Effector memory CD4-positive, alpha-beta T cell (primary cell): ENCODE data around the gene SYNGR4.
"Not testable (repeated sequence)": the region's sequence is repeated elsewhere in the genome, so short reads cannot be mapped to it uniquely, and the experiment has no call there.

Experiments
- DNase-seq, 3 donors: peaks; one replicate each; pipeline ENCODE4 v3.0.0-alpha.2; 2020
- H3K27ac ChIP-seq: 2 replicates; pipeline ENCODE4 v1.7.0; 2013; ENCODE audit warnings: mild to moderate bottlenecking, low read length, moderate library complexity; ENCODE audit not compliant: insufficient read depth, poor library complexity, severe bottlenecking
- H3K27me3 ChIP-seq: replicated peaks from 2 replicates; pipeline ENCODE4 v1.7.0; 2013; ENCODE audit warnings: mild to moderate bottlenecking, low read length; ENCODE audit not compliant: insufficient read depth, control insufficient read depth, poor library complexity, severe bottlenecking
- H3K36me3 ChIP-seq: 2 replicates; pipeline ENCODE4 v1.7.0; 2013; ENCODE audit warnings: mild to moderate bottlenecking, low read length, moderate library complexity; ENCODE audit not compliant: control insufficient read depth, insufficient read depth
- H3K4me1 ChIP-seq: 2 replicates; pipeline ENCODE4 v1.7.0; 2013; ENCODE audit warnings: low read length, mild to moderate bottlenecking; ENCODE audit not compliant: control insufficient read depth, insufficient read depth, poor library complexity, severe bottlenecking
- H3K4me3 ChIP-seq: 2 replicates; pipeline ENCODE4 v1.7.0; 2013; ENCODE audit warnings: low read length, low read depth, mild to moderate bottlenecking; ENCODE audit not compliant: insufficient read depth, poor library complexity, severe bottlenecking
- H3K9me3 ChIP-seq: 2 replicates; pipeline ENCODE4 v1.7.0; 2013; ENCODE audit warnings: mild to moderate bottlenecking, low read length, moderate library complexity; ENCODE audit not compliant: control insufficient read depth

SYNGR4 gene

DNA sequence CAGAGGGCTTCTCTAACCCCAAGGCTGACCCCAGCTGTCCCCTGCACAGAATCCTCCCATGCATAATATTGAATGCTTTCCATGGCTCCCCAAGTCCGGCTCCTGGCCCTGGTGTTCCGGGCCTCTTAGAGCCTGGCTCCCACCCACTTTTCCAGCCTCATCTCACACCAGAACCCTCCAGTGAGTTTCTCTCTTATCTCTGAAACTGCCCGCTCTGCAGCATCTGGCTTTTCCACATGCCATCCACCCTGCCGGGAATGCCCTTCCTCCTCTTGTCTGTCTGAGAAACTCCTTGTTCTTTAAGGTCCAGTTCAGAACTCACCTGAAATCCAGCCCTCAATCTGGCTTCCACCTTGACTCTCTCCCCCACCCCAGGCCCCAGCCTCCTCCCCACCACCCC is 6.8 kb downstream of the SYNGR4 start:
- Histone ChIP-seq H3K27ac (no peak overlapping the region), H3K27me3 (no peaks in the 10 kb centered on the region), H3K9me3 (no peaks in the 10 kb centered on the region), H3K4me3 (no peak overlapping the region), H3K36me3 (no peaks in the 10 kb centered on the region), H3K4me1 (no peaks in the 10 kb centered on the region)
- no peak for DNase-seq

DNA sequence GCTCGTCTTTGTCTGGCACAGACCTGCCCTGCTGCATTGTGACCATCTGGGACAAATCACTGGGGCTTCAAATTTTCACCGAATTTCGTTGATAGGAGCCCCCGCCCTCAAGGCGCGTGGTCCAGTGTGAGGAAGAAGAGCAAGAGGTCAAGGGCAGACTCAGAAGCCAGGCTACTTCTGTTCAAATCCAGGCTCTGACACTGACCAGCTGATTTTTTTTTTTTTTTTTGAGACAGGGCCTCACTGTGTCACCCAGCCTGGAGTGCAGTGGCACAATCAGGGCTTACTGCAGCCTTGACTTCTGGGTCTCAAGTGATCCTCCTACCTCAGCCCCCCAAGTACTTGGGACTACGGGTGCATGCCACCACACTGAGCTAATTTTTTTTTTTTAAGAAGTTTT is 7.2 kb downstream of the SYNGR4 start:
- H3K4me3 ChIP-seq, result no peak overlapping the region
- no peak overlapping the region for H3K27ac ChIP-seq
- no peaks in the 10 kb centered on the region for H3K9me3 ChIP-seq
- no peaks in the 10 kb centered on the region for H3K36me3 ChIP-seq
- H3K4me1 ChIP-seq, result no peaks in the 10 kb centered on the region
- no peak for DNase-seq
- no peaks in the 10 kb centered on the region for H3K27me3 ChIP-seq

DNA sequence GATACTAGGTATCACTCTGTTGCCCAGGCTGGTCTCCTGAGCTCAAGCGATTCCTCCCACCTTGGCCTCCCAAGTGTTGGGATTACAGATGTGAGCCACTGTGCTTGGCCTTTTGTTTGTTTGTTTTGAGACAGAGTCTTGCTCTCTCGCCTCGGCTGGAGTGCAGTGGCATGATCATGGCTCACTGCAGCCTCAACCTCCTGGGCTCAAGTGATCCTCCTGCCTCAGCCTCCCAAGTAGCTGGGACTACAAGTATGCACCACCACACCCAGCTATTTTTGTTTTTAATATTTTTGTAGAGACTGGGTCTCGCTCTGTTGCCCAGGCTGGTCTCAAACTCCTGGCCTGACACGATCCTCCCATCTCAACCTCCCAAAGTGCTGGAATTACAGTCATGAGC is 7.6 kb downstream of the SYNGR4 start:
- H3K36me3 ChIP-seq, H3K27me3 ChIP-seq, H3K9me3 ChIP-seq, H3K27ac ChIP-seq, DNase-seq, H3K4me1 ChIP-seq, H3K4me3 ChIP-seq: not testable (repeated sequence)

DNA sequence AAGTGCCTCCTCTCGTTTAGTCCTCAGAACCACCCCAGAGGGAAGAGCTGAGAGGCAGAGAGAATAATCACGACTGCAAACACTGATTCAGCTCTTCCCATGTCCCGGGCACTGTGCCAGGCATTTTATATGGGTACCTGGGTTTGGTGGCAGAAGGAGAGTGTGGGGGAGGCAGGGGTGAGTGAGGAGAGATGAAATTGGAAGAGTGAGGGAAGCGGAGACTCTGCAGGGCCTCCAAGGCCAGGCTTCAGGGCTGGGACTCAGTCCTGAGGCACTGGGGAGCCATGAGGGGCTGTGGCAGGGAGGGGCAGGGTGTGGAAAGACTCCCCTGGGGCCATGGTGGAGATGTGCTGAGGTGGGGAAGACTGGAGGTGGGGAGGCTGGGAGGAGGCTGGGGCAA is 8.7 kb downstream of the SYNGR4 start:
- H3K27ac ChIP-seq, result no peak overlapping the region
- no peak overlapping the region for H3K4me3 ChIP-seq
- H3K4me1 ChIP-seq, result no peaks in the 10 kb centered on the region
- no peaks in the 10 kb centered on the region for H3K27me3 ChIP-seq
- no peak for DNase-seq
- H3K36me3 ChIP-seq, result no peaks in the 10 kb centered on the region
- no peaks in the 10 kb centered on the region for H3K9me3 ChIP-seq

DNA sequence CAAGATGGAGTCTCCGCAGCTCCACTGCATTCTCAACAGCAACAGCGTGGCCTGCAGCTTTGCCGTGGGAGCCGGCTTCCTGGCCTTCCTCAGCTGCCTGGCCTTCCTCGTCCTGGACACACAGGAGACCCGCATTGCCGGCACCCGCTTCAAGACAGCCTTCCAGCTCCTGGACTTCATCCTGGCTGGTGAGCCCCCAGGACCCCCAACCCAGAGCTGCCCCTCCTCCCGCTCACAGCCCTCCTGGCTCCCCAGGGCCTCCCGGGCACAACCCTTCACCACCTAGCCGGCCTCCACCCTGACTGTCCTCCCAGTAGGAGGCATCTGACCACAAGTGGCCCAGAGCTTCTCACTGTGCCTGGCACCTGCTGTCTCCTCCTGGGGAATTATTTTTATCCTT is 9.4 kb downstream of the SYNGR4 start:
- Histone ChIP-seq H3K4me3 (no peak overlapping the region), H3K27ac (no peak overlapping the region), H3K4me1 (no peaks in the 10 kb centered on the region), H3K36me3 (no peaks in the 10 kb centered on the region), H3K9me3 (no peaks in the 10 kb centered on the region), H3K27me3 (no peaks in the 10 kb centered on the region)
- DNase-seq, result no peak

DNA sequence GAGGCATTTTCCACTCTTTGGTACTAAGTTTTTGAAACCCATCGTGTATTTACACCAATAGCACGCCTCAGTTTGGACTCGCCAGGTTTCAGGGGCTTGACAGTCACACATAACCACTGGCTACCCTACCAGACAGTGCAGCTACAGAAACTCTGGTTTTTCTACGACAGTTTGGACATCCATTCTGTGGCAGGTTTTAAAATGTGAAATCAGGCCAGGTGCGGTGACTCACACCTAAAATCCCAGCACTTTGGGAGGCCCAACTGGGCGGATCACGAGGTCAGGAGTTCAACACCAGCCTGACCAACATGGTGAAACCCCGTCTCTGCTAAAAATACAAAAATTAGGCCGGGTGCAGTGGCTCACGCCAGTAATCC is 14.0 kb downstream of the SYNGR4 start:
- H3K36me3 ChIP-seq, result peaks cover 11% of the 10 kb centered on the region
- H3K4me1 ChIP-seq, result no peaks in the 10 kb centered on the region
- H3K27me3 ChIP-seq, result no peaks in the 10 kb centered on the region
- no peaks in the 10 kb centered on the region for H3K9me3 ChIP-seq
- no peak for DNase-seq
- no peak overlapping the region for H3K4me3 ChIP-seq
- no peak overlapping the region for H3K27ac ChIP-seq

DNA sequence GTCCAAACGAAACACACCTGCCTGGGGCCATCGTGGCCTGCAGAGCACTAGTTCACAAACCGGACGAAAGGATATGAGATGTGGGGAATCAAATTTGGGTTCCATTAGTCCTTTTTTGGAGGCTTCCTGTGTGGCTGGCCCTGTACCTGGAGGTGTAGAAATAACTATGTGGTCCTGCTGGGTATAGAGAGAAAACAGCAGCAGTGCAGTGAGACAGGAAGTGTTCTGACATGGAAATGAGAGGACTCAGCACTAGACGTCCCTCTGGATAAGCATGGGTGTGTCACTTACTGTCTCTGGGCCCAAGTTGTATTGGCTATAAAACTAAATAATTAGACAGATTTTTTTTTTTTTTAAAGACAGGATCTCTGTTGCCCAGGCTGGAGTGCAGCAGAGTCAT is 14.9 kb downstream of the SYNGR4 start:
- H3K9me3 ChIP-seq, result no peaks in the 10 kb centered on the region
- no peaks in the 10 kb centered on the region for H3K4me1 ChIP-seq
- DNase-seq, result no peak
- no peak overlapping the region for H3K4me3 ChIP-seq
- H3K27me3 ChIP-seq, result no peaks in the 10 kb centered on the region
- H3K27ac ChIP-seq, result no peak overlapping the region
- peaks cover 20% of the 10 kb centered on the region for H3K36me3 ChIP-seq

DNA sequence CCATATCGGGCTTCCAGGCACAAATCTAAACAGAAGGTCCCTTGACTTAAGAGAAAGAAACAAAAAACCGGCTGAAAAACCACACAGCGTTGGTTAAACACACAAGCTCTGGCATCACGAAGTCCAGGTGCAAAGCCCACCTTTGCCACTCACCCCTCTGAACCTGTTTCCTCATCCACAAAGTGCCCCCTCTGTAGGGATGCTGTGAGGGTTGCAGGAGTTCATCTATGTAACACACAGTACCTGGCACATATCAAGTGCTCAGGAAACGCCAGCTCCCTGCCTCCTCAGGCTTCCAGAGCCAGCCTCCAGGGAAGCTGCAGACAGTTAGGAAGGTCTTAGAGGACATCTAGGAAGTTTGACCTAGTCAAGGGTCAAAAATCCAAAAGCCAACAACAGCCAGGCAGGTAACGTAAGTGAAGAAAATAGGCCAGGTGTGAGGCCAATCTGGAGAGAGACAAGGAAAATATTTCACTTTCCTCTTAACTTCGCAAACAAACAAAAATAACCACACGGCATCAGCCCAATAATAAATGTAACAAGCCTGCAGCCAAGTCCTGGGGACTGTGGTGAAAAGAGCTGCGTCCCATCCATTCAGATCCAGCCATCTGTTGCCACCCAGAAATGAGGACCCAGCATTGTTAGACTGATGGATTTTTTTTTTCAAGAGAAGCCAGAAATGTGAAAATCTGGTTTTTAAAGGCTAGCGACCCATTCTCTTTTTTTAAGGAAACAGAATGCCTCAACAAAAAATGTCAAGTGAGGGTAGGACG is 17.2 kb downstream of the SYNGR4 start:
- Histone ChIP-seq H3K4me3 (no peak overlapping the region), H3K27ac (no peak overlapping the region), H3K9me3 (no peaks in the 10 kb centered on the region), H3K36me3 (peaks cover 35% of the 10 kb centered on the region), H3K27me3 (no peaks in the 10 kb centered on the region), H3K4me1 (no peaks in the 10 kb centered on the region)
- no peak for DNase-seq

DNA sequence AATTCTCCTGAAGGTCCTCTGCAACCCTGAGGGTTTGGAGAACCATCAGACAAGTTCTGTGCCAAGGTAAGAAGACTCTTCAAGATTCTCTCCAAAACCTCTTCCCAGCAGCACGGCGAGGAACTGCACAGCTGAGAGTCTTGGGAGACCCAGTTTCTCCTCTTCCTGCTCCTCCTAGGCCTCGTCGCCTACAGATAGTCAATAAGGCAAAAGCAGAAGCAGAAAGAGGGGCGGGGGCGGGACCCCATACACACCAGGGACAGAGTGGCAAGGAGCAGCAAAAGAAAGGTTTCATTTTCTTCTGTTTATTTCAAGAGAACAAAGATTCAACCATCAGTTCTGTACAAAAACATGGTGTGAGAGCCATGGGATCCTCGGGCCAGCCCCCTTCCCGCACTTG is 18.1 kb downstream of the SYNGR4 start:
- Histone ChIP-seq H3K36me3 (peaks cover 39% of the 10 kb centered on the region), H3K4me1 (no peaks in the 10 kb centered on the region), H3K27me3 (no peaks in the 10 kb centered on the region), H3K27ac (no peak overlapping the region), H3K4me3 (no peak overlapping the region), H3K9me3 (no peaks in the 10 kb centered on the region)
- no peak for DNase-seq

DNA sequence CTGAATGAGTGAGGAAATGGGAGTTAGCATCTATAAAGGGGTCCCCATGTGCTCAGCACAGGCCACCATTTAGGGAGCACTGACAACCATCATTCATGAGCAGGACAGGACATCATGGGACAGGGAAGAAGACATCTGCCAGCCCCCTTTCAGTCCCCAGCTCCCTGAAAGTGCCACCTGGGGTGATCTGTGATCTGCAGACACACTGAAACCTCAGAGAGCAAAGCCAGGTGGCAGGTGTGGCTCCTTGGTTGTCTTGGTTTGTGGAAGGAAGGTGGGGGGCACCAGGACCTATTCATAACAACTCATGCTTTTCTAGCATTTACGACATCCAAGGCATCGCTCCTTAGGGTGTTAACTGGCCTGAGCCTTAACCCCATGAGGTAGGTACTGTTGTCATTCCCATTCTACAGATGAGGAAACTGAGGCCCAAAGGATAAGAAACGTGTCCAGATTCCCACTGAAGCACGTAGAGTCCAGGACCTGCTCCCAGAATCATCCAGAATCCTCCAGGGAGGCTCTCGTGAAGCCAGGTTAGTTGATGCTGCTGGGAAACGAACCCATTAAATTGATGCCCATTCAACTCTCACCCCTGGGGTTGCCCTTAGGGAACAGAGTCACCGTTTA is 21.4 kb downstream of the SYNGR4 start:
- Histone ChIP-seq H3K36me3 (peaks cover 48% of the 10 kb centered on the region), H3K9me3 (no peaks in the 10 kb centered on the region), H3K27me3 (no peaks in the 10 kb centered on the region), H3K4me1 (peaks cover 5% of the 10 kb centered on the region), H3K27ac (no peak overlapping the region), H3K4me3 (no peak overlapping the region)
- DNase-seq, result no peak
